Stimulated activated CD8-positive, alpha-beta memory T cell treated with anti-CD3 and anti-CD28 coated beads, Interleukin-4, amount 100 ng/mL, for 48 hours (primary cell): Measurements from ENCODE around the gene CDADC1.
"Not testable (repeated sequence)": the region's sequence is repeated elsewhere in the genome, so short reads cannot be mapped to it uniquely, and the experiment has no call there.

Experiments used
- DNase-seq: peaks from one replicate; pipeline ENCODE4 v3.0.0-alpha.2; 2020

The CDADC1 gene

GRCh38 chr13:49240017-49240416 is 7.7 kb upstream of the CDADC1 start:
- DNase-seq: peak; percentile 54

- no peak for DNase-seq
These were observed 6.4 kb upstream of the CDADC1 start for GRCh38 chr13:49241296-49241695.

GRCh38 chr13:49245101-49245500 is 2.6 kb upstream of the CDADC1 start:
- no peak for DNase-seq

- DNase-seq: no peak
These were observed 679 bp upstream of the CDADC1 start for GRCh38 chr13:49246850-49247642.

- DNase-seq: no peak
These were observed 887 bp downstream of the CDADC1 start for GRCh38 chr13:49248622-49249002.

GRCh38 chr13:49251326-49251725 is 3.6 kb downstream of the CDADC1 start:
- DNase-seq: no peak

- no peak for DNase-seq
These were observed 5.6 kb downstream of the CDADC1 start for GRCh38 chr13:49253310-49253709.

GRCh38 chr13:49254007-49254406 is 6.3 kb downstream of the CDADC1 start:
- DNase-seq: no peak

- no peak for DNase-seq
These were observed 9.1 kb downstream of the CDADC1 start for GRCh38 chr13:49256841-49257240.

- no peak for DNase-seq
These were observed 10.5 kb downstream of the CDADC1 start for GRCh38 chr13:49258089-49258796.

- DNase-seq: no peak
These were observed 11.9 kb downstream of the CDADC1 start for GRCh38 chr13:49259586-49259985.

- DNase-seq: no peak
These were observed 14.9 kb downstream of the CDADC1 start for GRCh38 chr13:49262634-49263033.

- no peak for DNase-seq
These were observed 18.1 kb downstream of the CDADC1 start for GRCh38 chr13:49265822-49266221.

- no peak for DNase-seq
These were observed 23.5 kb downstream of the CDADC1 start for GRCh38 chr13:49271264-49271663.

GRCh38 chr13:49272296-49272695 is 24.6 kb downstream of the CDADC1 start:
- no peak for DNase-seq

GRCh38 chr13:49278211-49278610 is 30.5 kb downstream of the CDADC1 start:
- DNase-seq: no peak

- DNase-seq: no peak
These were observed 31.4 kb downstream of the CDADC1 start for GRCh38 chr13:49279112-49279511.

- DNase-seq: no peak
These were observed 32.2 kb downstream of the CDADC1 start for GRCh38 chr13:49279885-49280284.

GRCh38 chr13:49287995-49288394 is 40.3 kb downstream of the CDADC1 start:
- DNase-seq: no peak

GRCh38 chr13:49288458-49288857 is 40.7 kb downstream of the CDADC1 start:
- DNase-seq: no peak

- peak; percentile 41 for DNase-seq
These were observed 45.2 kb downstream of the CDADC1 start for GRCh38 chr13:49292742-49293486.

GRCh38 chr13:49294723-49295122 is 47.0 kb downstream of the CDADC1 start:
- DNase-seq: not testable (repeated sequence)

GRCh38 chr13:49295244-49295643 is 47.5 kb downstream of the CDADC1 start:
- DNase-seq: no peak

- DNase-seq: no peak
These were observed 48.9 kb downstream of the CDADC1 start for GRCh38 chr13:49296659-49297058.
